GM23248 (cell line): ENCODE measurements around the gene TBL1Y.

Experiments used
- EZH2 ChIP-seq: fragments of 200-600 bp; sonication (generic); IDR thresholded peaks from 2 replicates; pipeline ENCODE4 v1.6.1; 2018; ENCODE audit warnings: antibody characterized with exemption, mild to moderate bottlenecking; ENCODE audit not compliant: insufficient read depth, poor library complexity, severe bottlenecking
- EZH2phosphoT487 ChIP-seq: fragments of 200-600 bp; sonication (generic); IDR thresholded peaks from 2 replicates; pipeline ENCODE4 v1.6.1; 2018; ENCODE audit warnings: antibody characterized with exemption, moderate library complexity, mild to moderate bottlenecking, low read depth; ENCODE audit not compliant: insufficient read depth

- TF ChIP-seq EZH2 (no peak), EZH2phosphoT487 (no peak)
These were observed 87.1 kb downstream of the TBL1Y start for GRCh38 chrY:6997503-6998066.
